Measurements from ENCODE around the gene CXCR5. TPM values are rescaled to one million over a fixed set of nuclear protein-coding genes. Genes with fewer than 3 reads are reported as not detected.
A peak's percentile ranks its signal among the peaks of the same experiment; 100 is the strongest.

Gene CXCR5
- total RNA-seq, 6 experiments from 2014 or later, result 0.07 TPM; not detected in 4

DNA sequence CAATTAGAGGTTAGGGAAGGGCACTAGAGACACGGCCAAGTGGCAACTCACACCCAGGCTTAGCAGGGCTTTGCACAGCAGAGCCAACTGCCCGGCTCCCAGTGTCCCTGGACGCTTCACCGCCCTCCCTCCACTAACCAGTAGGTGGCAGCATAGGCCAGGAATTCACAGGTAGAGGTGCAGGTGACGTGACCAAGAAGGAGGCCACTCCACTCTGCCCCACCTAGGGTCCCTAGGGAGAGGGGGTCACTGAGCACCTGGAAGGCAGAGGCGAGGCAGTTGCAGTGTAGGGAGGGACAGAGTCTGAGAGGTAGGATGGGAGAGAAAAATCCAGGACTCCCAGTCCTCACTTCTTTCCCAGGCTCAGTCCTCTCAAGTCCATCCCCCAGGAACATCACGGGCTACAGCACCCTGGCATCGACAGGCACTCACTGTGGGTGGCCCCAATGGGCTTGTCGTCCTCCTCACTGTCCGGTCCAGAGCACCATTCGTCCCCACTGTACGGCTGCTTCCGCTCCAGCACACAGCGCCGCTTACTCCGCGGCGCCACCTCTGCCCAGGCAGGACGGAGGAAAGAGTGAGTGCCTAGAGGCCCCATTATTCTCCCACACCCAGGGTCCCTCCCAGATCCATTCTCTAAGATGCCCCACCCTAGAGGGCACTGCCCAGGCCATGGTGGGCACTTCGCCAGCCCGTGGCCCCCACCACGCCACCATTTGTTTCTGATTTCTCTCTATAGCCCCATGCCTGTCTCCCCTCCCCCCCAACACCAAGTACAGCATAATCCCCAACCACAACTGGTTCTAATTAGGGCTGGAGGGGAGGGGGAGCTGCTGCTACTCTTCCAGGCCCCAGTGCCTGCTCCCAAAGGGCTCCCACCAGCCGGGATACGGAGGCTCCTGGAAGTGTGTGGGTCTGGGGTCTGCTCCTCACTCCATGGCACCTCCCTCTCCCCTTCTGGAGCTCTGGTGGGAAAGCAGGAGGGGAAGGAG lies 23.7 kb downstream of the CXCR5 start:
- 25% methylated on average over 7 of the region's 24 CpGs for WGBS (ENCODE audit: insufficient coverage, low coverage, low lambda C conversion rate, missing lambda C conversion rate)
- Histone ChIP-seq H3K27ac (no peak overlapping the region), H3K9me3 (no peaks in the 10 kb centered on the region), H3K4me1 (peaks cover 0 to 17% (median 8%) of the 10 kb centered on the region in 4 donors), H3K27me3 (no peaks in the 10 kb centered on the region), H3K4me3 (no peak overlapping the region), H3K36me3 (peaks cover 0 to 30% (median 18%) of the 10 kb centered on the region in 4 donors)
- intact Hi-C loops (cut with DNase I), result loop anchor here (5.0 to 10.0 kb wide), 3 partner anchors 47 to 213 kb away; partner anchors contain the start of gene UPK2 (in 2 of the 2)
- peak; percentile 86 to 92 (median 88) for ATAC-seq
- peak; percentile 82 to 90 (median 87) for DNase-seq
- TF ChIP-seq POLR2A (IDR thresholded peaks at IDR 0.05), result no peak
- TF ChIP-seq, protein P1, sequence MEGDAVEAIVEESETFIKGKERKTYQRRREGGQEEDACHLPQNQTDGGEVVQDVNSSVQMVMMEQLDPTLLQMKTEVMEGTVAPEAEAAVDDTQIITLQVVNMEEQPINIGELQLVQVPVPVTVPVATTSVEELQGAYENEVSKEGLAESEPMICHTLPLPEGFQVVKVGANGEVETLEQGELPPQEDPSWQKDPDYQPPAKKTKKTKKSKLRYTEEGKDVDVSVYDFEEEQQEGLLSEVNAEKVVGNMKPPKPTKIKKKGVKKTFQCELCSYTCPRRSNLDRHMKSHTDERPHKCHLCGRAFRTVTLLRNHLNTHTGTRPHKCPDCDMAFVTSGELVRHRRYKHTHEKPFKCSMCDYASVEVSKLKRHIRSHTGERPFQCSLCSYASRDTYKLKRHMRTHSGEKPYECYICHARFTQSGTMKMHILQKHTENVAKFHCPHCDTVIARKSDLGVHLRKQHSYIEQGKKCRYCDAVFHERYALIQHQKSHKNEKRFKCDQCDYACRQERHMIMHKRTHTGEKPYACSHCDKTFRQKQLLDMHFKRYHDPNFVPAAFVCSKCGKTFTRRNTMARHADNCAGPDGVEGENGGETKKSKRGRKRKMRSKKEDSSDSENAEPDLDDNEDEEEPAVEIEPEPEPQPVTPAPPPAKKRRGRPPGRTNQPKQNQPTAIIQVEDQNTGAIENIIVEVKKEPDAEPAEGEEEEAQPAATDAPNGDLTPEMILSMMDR (IDR thresholded peaks at IDR 0.05), result peak; percentile 93 to 98 (median 96)

DNA sequence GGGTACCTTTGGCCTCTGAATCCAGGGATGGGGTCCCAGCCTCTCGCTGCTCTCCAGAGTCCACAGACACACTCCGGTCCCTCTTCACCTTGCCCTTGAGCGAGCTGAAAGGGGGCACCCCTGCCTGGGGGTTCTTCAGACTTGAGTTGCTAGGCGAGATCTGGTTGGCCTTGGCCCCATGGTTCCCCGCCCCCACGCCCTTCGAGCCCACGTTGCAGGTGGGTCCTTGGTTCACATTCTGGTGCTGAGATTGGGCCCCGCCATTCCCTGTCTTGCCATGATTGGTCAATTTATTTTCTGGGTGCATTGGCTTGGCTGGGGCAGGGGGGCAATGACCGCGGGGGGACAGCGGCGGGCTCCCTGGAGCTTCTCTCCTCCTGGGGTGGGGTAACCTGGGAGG lies 24.6 kb downstream of the CXCR5 start:
- 46% methylated on average over 4 of the region's 13 CpGs for WGBS (ENCODE audit: insufficient coverage, low coverage, low lambda C conversion rate, missing lambda C conversion rate)
- H3K27me3 ChIP-seq, result no peaks in the 10 kb centered on the region
- H3K27ac ChIP-seq, result no peak overlapping the region
- no peak for TF ChIP-seq POLR2A (IDR thresholded peaks at IDR 0.05)
- TF ChIP-seq, protein P1 (IDR thresholded peaks at IDR 0.05), result no peak
- no peak overlapping the region for H3K4me3 ChIP-seq
- DNase-seq, result no peak
- H3K4me1 ChIP-seq, result peaks cover 0 to 26% (median 12%) of the 10 kb centered on the region in 4 donors
- intact Hi-C loops (cut with DNase I), result loop anchor here (5.0 to 10.0 kb wide), 3 partner anchors 47 to 213 kb away; partner anchors contain the start of gene UPK2 (in 2 of the 2)
- ATAC-seq, result no peak
- H3K36me3 ChIP-seq, result peaks cover 0 to 21% (median 12%) of the 10 kb centered on the region in 4 donors
- no peaks in the 10 kb centered on the region for H3K9me3 ChIP-seq

DNA sequence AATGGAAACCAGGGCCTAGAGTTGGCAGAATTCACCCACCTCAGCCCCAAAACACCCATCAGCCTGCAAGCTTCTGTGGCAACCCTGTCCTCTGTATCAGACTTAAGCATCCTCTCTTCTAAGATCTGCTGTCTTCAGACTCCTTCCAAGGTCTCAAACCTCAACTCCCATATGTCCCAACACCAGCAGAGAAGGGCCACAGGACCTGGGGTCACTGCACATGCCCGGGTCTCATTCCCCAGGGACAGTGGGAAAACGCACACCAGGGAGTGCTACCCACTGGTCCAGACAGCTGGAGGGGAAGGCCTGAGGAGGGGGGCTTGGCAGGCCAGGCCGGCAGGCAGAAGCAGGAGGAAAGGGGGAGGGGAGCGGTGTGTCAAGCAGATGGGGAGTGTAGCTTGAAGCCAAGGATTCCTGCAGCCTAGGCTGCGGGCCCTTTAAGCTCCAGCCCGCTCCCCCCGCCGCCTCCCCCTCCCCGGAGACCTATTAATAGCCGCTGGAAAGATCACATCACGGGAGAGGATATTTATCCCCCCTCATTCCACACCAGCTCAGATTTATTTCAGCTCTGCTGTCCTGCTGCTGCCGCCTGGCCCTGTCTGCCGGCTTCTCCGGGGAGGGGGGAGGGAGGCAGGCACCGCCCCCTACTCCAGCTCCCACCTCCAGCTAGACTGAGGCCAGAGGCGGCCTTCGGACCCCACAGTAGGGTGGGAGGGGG lies 25.4 kb downstream of the CXCR5 start:
- ATAC-seq, result no peak
- 7% methylated on average over 3 of the region's 17 CpGs for WGBS (ENCODE audit: insufficient coverage, low coverage, low lambda C conversion rate, missing lambda C conversion rate)
- intact Hi-C loops (cut with DNase I), result loop anchor here (5.0 to 10.0 kb wide), 3 partner anchors 46 to 214 kb away; partner anchors contain the start of gene UPK2 (in 2 of the 2)
- no peaks in the 10 kb centered on the region for H3K9me3 ChIP-seq
- peak overlapping the region; percentile 36 to 75 (median 74) for H3K27ac ChIP-seq
- no peaks in the 10 kb centered on the region for H3K27me3 ChIP-seq
- H3K4me1 ChIP-seq, result peaks cover 0 to 34% (median 16%) of the 10 kb centered on the region in 4 donors
- peak in 1 of 3 donors; percentile 54 for DNase-seq
- TF ChIP-seq, protein P1 (IDR thresholded peaks at IDR 0.05), result no peak
- peak; percentile 44 for TF ChIP-seq POLR2A (IDR thresholded peaks at IDR 0.05)
- peaks cover 0 to 13% (median 8%) of the 10 kb centered on the region in 4 donors for H3K36me3 ChIP-seq
- H3K4me3 ChIP-seq, result peak overlapping the region in 1 of 3 donors; percentile 21

DNA sequence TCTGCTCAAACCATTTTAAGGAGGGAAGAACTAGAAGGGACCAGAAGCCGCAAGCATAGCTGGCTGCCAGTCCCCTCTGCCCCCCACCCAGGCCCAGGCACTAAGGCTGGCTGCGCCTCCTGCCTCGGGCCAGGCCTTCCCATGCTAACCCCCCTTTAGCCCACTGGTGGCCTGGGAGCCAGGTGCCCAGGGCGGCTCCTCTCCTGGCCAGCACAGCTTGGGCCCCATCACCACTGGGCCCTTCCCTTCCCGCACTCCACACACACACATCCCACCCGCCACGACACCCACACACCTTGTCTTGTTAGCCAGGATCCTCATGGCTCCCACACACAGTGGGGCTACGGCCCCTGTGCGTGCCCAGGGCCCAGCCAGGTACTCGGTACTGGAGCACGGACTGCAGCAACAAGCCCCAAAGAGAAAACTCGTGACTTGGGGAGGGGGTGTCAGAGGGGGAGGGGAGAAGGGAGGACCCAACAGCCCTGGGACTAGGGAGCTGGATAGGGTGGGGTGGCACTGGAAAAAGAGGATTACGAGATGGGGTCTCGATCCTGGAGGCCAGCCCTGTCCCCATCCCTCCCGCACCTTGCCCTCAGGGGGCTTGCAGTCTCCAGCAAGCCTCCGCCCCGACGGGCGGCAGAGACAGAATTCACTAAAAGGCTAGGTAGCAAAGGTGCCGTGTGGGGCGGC lies 26.1 kb downstream of the CXCR5 start:
- Histone ChIP-seq H3K36me3 (peaks cover 0 to 8% (median 5%) of the 10 kb centered on the region in 4 donors), H3K4me1 (peaks cover 0 to 36% (median 17%) of the 10 kb centered on the region in 4 donors), H3K4me3 (peak overlapping the region in 1 of 3 donors; percentile 21), H3K27me3 (no peaks in the 10 kb centered on the region), H3K9me3 (no peaks in the 10 kb centered on the region), H3K27ac (peak overlapping the region; percentile 47 to 75 (median 74))
- DNase-seq, result no peak
- WGBS (ENCODE audit: insufficient coverage, low coverage, low lambda C conversion rate, missing lambda C conversion rate), result 78% methylated on average over 8 of the region's 21 CpGs
- intact Hi-C loops (cut with DNase I), result loop anchor here (5.0 to 10.0 kb wide), 3 partner anchors 45 to 215 kb away; partner anchors contain the start of gene UPK2 (in 2 of the 2)
- no peak for ATAC-seq
- TF ChIP-seq, protein P1 (IDR thresholded peaks at IDR 0.05), result no peak
- no peak for TF ChIP-seq POLR2A (IDR thresholded peaks at IDR 0.05)
